Measurements from ENCODE around the gene PROX1. TPM values are rescaled to one million over a fixed set of nuclear protein-coding genes. Genes with fewer than 3 reads are reported as not detected.

PROX1 gene
- total RNA-seq, 1 donor from 2014 or later = 11.7 TPM

- Histone ChIP-seq H3K36me3 (no peaks in the 10 kb centered on the region), H3K4me1 (no peaks in the 10 kb centered on the region), H3K27me3 (ENCODE audit: low read depth) (no peaks in the 10 kb centered on the region), H3K27ac (no peak overlapping the region), H3K9me3 (no peaks in the 10 kb centered on the region), H3K4me3 (no peak overlapping the region)
- ATAC-seq (no peak), DNase-seq (no peak)
- intact Hi-C loops (cut with DNase I) = no loop called here
- TF ChIP-seq CTCF (IDR thresholded peaks at IDR 0.05) = no peak
Observed at GRCh38 chr1:213947200-213947801, 40.5 kb upstream of the PROX1 start.

GRCh38 chr1:213951876-213952275, 35.9 kb upstream of the PROX1 start:
- DNase-seq = no peak
- no peak for TF ChIP-seq CTCF (IDR thresholded peaks at IDR 0.05)
- no peak overlapping the region for H3K4me3 ChIP-seq
- H3K4me1 ChIP-seq = no peaks in the 10 kb centered on the region
- intact Hi-C loops (cut with DNase I) = no loop called here
- H3K27me3 ChIP-seq (ENCODE audit: low read depth) = peaks cover 3% of the 10 kb centered on the region
- H3K36me3 ChIP-seq = no peaks in the 10 kb centered on the region
- H3K9me3 ChIP-seq = no peaks in the 10 kb centered on the region
- H3K27ac ChIP-seq = no peak overlapping the region
- ATAC-seq = no peak

- H3K9me3 ChIP-seq = no peaks in the 10 kb centered on the region
- H3K4me1 ChIP-seq = no peaks in the 10 kb centered on the region
- ATAC-seq = no peak
- no peak for DNase-seq
- intact Hi-C loops (cut with DNase I) = no loop called here
- H3K4me3 ChIP-seq = no peak overlapping the region
- H3K27me3 ChIP-seq (ENCODE audit: low read depth) = peaks cover 3% of the 10 kb centered on the region
- no peak for TF ChIP-seq CTCF (IDR thresholded peaks at IDR 0.05)
- H3K36me3 ChIP-seq = no peaks in the 10 kb centered on the region
- H3K27ac ChIP-seq = no peak overlapping the region
Observed at GRCh38 chr1:213953806-213954205, 34.0 kb upstream of the PROX1 start.

DNA sequence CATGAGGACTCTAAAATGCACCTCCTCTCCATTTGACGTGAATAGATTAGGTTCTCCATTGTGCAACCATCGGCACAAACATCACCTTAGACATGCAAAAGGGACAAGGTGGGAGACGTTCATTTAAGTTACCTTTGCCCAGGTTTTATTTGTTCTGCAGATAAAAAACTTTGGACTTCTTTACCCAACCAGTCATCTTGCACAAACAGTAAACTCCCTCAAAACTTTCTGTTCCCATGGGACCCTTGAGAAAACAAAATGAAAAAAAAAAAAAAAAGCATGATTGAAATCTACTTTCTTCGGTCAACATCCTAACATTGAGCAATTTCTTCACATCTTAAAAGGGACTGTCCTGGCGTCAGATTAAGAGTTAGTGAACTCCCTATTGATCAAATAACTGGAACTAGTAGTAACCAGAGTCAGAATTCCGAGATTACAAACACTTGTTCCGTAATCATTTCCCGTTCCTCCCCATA, 31.4 kb upstream of the PROX1 start:
- Histone ChIP-seq H3K9me3 (no peaks in the 10 kb centered on the region), H3K4me1 (no peaks in the 10 kb centered on the region), H3K27me3 (ENCODE audit: low read depth) (peaks cover 3% of the 10 kb centered on the region), H3K4me3 (no peak overlapping the region), H3K27ac (no peak overlapping the region), H3K36me3 (no peaks in the 10 kb centered on the region)
- no peak for ATAC-seq
- intact Hi-C loops (cut with DNase I) = no loop called here
- no peak for TF ChIP-seq CTCF (IDR thresholded peaks at IDR 0.05)
- DNase-seq = no peak

DNA sequence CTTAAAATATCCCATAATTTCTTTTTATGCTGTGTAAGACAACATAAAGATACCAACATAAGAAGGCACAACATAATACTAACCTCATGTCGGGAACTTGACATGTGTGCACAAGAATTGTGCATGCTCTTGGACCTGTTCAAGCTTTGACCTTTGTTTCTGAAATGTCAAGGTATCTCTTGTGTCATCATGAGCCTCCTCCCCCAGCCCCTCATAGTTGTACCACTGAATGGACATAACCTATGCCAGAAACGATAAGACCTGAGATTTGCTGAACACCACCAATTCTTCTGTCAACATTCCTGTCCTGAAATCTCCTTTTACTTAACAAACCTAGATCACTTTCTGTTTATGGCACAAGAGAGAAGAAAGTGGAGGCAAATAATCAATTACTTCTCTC, 29.4 kb upstream of the PROX1 start:
- intact Hi-C loops (cut with DNase I) = no loop called here
- no peak for ATAC-seq
- Histone ChIP-seq H3K4me1 (no peaks in the 10 kb centered on the region), H3K36me3 (no peaks in the 10 kb centered on the region), H3K4me3 (no peak overlapping the region), H3K9me3 (no peaks in the 10 kb centered on the region), H3K27ac (no peak overlapping the region), H3K27me3 (ENCODE audit: low read depth) (peaks cover 3% of the 10 kb centered on the region)
- no peak for DNase-seq
- TF ChIP-seq CTCF (IDR thresholded peaks at IDR 0.05) = no peak
